HS-5 (cell line): ENCODE measurements around the gene GBP7.
A peak's percentile ranks its signal among the peaks of the same experiment; 100 is the strongest.
"Not testable (repeated sequence)": the region's sequence is repeated elsewhere in the genome, so short reads cannot be mapped to it uniquely, and the experiment has no call there.

Source experiments
- DNase-seq: peaks from one replicate; pipeline ENCODE4 v3.0.0-alpha.2; 2012; ENCODE audit warnings: low read depth

GBP7 gene

GRCh38 chr1:89170170-89171066, 5.4 kb downstream of the GBP7 start:
- DNase-seq, result no peak

- DNase-seq, result no peak
Measured at GRCh38 chr1:89169166-89169565, 6.6 kb downstream of the GBP7 start.

- no peak for DNase-seq
Measured at GRCh38 chr1:89167590-89168230, 8.1 kb downstream of the GBP7 start.

GRCh38 chr1:89166705-89167104, 9.1 kb downstream of the GBP7 start:
- DNase-seq, result no peak

GRCh38 chr1:89165811-89166210, 10.0 kb downstream of the GBP7 start:
- no peak for DNase-seq

GRCh38 chr1:89151047-89151446, 24.8 kb downstream of the GBP7 start:
- DNase-seq, result no peak

- DNase-seq, result no peak
Measured at GRCh38 chr1:89149976-89150375, 25.8 kb downstream of the GBP7 start.

- no peak for DNase-seq
Measured at GRCh38 chr1:89149229-89149628, 26.6 kb downstream of the GBP7 start.

- DNase-seq, result no peak
Measured at GRCh38 chr1:89147678-89148658, 27.8 kb downstream of the GBP7 start.

- no peak for DNase-seq
Measured at GRCh38 chr1:89146721-89147120, 29.1 kb downstream of the GBP7 start.

GRCh38 chr1:89143484-89143883, 32.3 kb downstream of the GBP7 start:
- DNase-seq, result no peak

GRCh38 chr1:89142160-89142559, 33.6 kb downstream of the GBP7 start:
- DNase-seq, result no peak

- no peak for DNase-seq
Measured at GRCh38 chr1:89133747-89134146, 42.1 kb downstream of the GBP7 start.

GRCh38 chr1:89130716-89131115, 45.1 kb downstream of the GBP7 start:
- no peak for DNase-seq

GRCh38 chr1:89129911-89130310, 45.9 kb downstream of the GBP7 start:
- DNase-seq, result no peak

GRCh38 chr1:89128003-89128458, 47.8 kb downstream of the GBP7 start:
- not testable (repeated sequence) for DNase-seq

GRCh38 chr1:89126602-89127565, 48.9 kb downstream of the GBP7 start:
- DNase-seq, result not testable (repeated sequence)

GRCh38 chr1:89125913-89126580, 49.8 kb downstream of the GBP7 start, which contains the start of gene GBP2:
Gene GBP2, minus strand, starts transcription at chr1:89126114. Its CDS starts 4,148 bp downstream, at chr1:89121966.
- DNase-seq, result peak; percentile 54

- no peak for DNase-seq
Measured at GRCh38 chr1:89125240-89125912, 50.4 kb downstream of the GBP7 start.

GRCh38 chr1:89121641-89122040, 54.2 kb downstream of the GBP7 start:
- DNase-seq, result no peak
